GM21423 (cell line): Measurements from ENCODE around the gene ZNF681.
"Not testable (repeated sequence)": the region's sequence is repeated elsewhere in the genome, so short reads cannot be mapped to it uniquely, and the experiment has no call there.

ENCODE experiments used
- ATAC-seq: cut with Tn5 transposase; IDR thresholded peaks from one replicate; pipeline ENCODE4 v1.9.1; 2021; ENCODE audit warnings: mild to moderate bottlenecking, moderate library complexity; ENCODE audit not compliant: unreplicated experiment

The ZNF681 gene

DNA sequence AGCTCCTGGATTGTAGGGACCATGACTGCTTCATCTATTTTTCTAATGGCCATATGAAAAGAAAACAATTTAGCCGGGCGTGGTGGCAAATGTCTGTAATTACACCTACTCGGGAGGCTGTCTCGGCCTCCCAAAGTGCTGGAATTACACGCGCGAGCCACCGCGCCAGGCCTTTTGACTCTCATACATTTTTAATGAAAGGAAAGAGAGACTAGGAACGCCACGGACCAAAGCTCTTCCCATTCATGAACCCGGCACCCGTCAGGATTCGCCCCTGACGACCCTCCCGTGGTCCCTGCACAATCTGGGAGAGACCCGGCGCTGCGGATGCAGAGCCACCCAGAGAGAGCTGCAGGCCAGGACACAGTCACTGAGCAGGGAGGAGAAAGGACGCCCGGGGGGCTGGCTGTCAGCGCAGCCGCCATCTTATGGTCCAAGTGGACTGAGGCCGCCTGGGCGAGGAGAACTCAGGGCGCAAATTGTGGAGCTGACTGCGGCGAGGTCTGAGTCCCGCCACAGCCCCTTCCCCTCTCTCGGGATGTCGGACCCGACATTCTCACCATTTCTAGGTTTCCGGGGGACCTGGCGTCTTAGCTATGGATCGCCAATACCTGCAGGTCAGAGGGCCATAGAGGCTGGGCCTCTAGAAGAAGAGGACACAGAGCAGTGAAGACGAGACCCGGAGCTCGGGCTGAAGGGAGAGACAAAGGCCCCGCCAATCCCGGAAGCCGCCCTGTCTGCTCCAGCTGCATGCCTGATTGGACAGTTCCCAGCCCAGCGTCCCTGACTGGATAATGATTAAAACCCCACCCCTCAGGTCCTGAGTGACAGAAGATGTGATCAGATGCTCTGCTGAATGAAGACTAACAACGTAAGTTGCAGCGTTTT is at the start of gene ZNF681:
ZNF681 (minus strand) TSS at position 705 of the 888 bp plus-strand sequence; CDS start at position 563, 142 bp downstream.
- peak; percentile 83 for ATAC-seq

DNA sequence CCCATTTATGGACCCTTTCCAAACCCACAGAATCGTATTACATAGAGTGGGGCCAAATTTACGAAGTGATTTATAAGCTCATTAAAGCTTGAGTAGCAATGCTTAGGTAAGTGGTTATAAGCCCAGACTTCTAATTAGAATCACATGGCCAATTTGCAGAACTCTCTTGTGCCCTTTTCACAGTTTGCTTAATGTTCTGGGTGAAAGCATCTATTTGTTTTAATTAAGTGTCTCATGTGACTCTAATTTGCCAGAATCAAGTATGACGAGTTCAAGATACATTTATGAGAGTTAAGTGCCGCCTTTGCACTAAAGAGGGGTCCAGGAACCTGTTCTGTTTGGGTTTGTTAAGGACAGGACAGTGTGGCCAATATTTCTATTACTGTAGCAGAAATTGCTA is 46.0 kb upstream of the ZNF681 start:
- ATAC-seq: no peak

- no peak for ATAC-seq
These were observed 43.6 kb upstream of the ZNF681 start for GRCh38 chr19:23802290-23802689.

DNA sequence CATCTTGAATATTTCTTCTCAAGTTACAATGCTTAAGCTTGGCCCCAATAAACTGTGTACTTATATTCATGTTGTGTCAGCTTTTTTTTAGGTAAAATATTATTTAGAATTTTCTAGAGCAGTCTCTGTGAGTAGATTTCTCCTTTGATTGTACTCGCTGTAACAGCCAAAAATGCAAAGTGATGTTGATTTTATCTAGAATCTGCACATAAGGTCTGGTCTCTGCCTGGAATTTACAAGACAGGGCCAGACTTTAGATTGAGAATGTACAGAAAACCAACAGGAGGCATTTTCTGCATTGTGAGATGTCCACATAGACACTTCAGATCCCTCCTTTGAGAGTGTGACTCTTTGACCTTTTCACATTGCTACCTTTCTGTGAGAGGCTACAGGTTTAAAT is 43.1 kb upstream of the ZNF681 start:
- no peak for ATAC-seq

DNA sequence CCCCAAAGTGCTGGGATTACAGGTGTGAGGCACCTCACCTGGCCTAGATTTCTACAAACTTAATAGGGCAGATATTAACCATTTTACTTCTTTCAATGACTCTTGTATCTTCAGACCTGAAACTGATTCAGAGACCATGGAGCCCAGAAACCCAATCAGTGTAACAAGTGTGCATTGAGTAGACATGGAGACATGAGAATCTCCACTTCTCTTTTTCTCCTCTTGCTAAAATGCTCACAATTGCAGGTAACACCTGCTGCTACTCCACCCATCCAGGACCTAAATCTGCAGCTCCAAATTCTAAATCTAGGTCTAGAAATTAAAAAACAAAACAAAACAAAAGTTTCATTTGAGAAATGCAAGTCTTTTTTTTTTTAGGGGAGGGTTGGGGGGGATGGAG is 42.2 kb upstream of the ZNF681 start:
- ATAC-seq: no peak

- no peak for ATAC-seq
These were observed 41.6 kb upstream of the ZNF681 start for GRCh38 chr19:23800271-23800670.

DNA sequence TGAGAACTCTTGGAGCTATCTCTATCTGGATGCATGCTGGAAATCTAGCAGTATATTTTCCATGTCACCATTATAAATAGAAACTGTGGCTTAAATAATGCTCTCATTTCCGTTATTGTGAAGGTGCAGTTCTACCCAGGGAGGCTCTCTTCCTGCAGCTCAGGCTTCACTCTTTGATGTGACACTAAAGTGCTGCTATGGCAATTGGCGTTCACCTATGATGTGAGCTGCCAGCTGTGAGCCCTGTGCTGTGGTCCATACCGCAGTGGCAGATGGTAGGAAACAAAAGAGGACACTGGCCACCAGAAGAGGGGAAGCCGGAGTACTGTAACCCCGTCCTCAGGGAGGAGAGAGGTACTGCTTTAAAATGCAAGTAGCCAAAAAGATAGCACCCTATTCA is 40.6 kb upstream of the ZNF681 start:
- peak; percentile 77 for ATAC-seq

- ATAC-seq: no peak
These were observed 36.8 kb upstream of the ZNF681 start for GRCh38 chr19:23795462-23795861.

GRCh38 chr19:23792784-23793183 is 34.1 kb upstream of the ZNF681 start:
- ATAC-seq: no peak

DNA sequence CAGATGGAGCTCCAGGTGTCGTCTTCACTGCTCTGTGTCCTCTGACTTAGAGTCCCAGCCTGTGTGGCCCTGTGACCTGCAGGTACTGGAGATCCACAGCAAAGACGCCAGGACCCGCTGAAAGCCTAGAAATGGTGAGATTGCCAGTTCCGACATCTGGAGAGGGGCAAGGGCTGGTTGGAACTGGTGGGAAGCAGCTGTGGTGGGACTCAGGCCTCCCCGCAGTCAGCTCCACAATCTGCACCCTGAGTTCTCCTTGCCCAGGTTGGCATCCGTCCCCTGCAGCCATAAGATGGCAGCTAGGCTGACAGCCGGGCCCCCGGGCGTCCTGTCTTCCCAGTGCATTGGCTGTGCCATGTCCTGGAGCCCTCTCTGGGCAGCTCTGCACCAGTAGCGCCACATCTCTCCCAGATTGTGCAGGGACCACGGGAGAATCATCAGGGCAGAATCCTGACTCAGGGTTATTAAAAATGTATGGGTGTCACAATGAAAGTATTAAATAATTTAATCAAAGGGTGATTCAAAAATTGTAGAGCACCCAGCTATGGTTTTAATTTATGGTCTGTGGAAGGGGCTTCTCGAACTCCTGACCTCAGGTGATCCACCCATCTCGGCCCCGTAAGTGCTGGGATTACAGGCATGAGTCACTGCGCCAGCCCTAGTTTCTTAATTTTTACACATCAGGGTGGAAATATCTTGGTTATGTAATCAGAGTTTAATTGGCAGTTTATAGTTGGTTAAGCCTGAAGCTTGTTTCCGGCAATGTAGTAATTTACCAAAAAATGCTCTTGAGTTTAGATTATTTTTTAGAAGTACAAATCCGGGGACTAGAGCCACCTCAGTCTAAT is 32.2 kb upstream of the ZNF681 start:
- ATAC-seq: no peak

GRCh38 chr19:23789246-23789645 is 30.6 kb upstream of the ZNF681 start:
- no peak for ATAC-seq

- no peak for ATAC-seq
These were observed 29.7 kb upstream of the ZNF681 start for GRCh38 chr19:23788411-23788810.

- no peak for ATAC-seq
These were observed 28.4 kb upstream of the ZNF681 start for GRCh38 chr19:23787106-23787505.

DNA sequence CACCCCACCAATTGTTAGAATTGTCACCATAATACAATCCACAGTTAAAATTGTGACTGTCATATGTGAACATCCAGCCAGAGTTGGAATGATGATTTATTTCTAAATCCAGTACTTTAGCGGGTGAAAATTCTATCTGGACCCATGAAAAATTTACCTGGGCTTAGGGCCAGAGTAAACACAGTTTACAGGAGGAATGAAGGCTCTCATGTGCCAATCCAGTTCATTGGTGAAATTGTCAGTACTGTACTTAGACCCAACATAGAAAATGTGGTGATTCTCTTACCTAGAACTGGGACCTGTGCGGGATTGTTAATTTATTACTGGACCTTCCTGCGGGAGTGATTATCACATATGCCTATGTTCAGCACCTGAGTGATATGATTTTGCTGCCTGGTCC is 27.3 kb upstream of the ZNF681 start:
- ATAC-seq: no peak

- no peak for ATAC-seq
These were observed 25.6 kb upstream of the ZNF681 start for GRCh38 chr19:23784274-23784673.

- ATAC-seq: no peak
These were observed 24.9 kb upstream of the ZNF681 start for GRCh38 chr19:23783636-23784035.

DNA sequence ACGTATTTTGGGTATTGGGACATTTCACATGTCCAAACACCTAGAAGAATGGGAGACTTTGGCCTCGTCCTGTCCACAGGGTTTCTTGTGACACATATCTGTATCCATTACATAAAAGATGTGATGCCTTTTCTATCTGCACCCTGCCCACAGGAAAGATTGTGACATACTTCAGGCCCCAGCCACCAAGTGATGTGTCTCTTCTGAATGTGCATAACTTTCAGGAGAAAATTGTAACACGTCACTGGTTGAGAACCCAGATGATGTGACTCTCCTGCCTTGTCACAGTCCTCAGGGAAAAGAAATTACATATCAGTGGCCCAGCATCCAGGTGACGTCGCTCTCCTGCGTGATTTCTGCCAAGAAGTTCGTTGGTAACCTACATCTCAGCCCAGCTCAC is 21.0 kb upstream of the ZNF681 start:
- ATAC-seq: no peak

DNA sequence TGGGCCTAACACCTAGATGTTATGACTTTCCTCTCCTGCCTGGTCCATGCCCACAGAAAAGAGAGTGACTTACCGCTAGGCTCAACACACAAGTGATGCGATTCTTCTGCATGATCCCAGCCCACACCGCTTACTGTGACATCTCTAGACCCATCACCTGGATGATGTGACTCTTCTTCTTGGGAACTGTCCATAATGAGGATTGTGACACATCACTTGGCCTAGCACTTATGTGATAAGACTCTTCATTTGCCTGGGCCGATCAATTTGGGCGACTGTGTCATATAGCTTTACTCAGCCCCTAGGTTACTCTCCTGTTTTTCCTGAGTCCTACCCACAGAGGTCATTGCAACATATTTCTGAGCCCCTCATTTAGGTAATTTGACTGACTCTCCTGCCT is 19.9 kb upstream of the ZNF681 start:
- no peak for ATAC-seq

GRCh38 chr19:23778036-23778435 is 19.3 kb upstream of the ZNF681 start:
- not testable (repeated sequence) for ATAC-seq

- ATAC-seq: no peak
These were observed 18.5 kb upstream of the ZNF681 start for GRCh38 chr19:23777216-23777615.

DNA sequence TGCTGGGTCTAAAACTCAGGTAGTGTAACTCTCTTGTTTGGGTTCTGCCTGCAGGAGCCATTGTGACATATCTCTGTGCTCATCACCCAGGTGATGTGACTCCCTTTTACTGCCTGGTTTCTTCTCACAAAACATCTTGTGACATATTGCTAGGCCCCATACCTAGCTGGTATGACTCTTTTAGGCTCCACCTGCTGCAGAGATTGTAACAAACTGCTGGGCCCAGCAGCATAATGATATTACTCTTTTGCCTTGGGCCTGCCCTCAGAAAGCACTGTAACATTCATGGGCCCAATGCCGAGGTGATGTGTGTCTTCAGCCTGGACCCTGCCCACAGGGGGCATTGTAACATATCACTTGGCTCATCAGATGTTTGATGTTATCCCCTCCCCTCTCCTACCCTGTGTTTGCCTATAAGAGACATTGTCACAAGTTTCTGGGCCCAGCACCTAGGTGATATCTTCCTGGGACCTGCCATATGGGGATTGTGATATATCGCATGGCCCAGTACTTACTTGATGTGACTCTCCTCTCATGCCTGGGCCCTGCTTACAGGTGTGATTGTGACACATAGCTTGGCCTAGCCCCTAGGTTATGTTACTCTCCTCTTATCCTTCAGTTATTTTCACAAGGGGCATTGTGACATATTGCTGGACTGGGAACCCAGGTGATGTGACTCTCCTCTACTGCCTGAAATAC is 18.0 kb upstream of the ZNF681 start:
- no peak for ATAC-seq
